ENCODE results near the gene TH. TPM values are rescaled to one million over a fixed set of nuclear protein-coding genes. Genes with fewer than 3 reads are reported as not detected.
A peak's percentile ranks its signal among the peaks of the same experiment; 100 is the strongest.

TH gene
- total RNA-seq, 2 donors from 2014 or later, result not detected

GRCh38 chr11:2138068-2138430 is 33.6 kb downstream of the TH start:
- DNase-seq (ENCODE audit: low spot score), result no peak
- H3K27me3 ChIP-seq, result peaks cover 9 to 25% of the 10 kb centered on the region in 2 donors

GRCh38 chr11:2137202-2138067 is 34.2 kb downstream of the TH start:
- Histone ChIP-seq H3K9me3 (no peaks in the 10 kb centered on the region), H3K36me3 (no peaks in the 10 kb centered on the region), H3K27me3 (peaks cover 8 to 19% of the 10 kb centered on the region in 2 donors), H3K27ac (peak overlapping the region in 1 of 2 donors; percentile 42), H3K4me3 (peak overlapping the region; percentile 22 to 50), H3K4me1 (peaks cover 0 to 28% of the 10 kb centered on the region in 2 donors)
- no peak for TF ChIP-seq CTCF (IDR thresholded peaks at IDR 0.05)
- peak; percentile 62 for DNase-seq (ENCODE audit: low spot score)

More at GRCh38 chr11:2138068-2138430, 33.6 kb downstream of the TH start:
- peak overlapping the region; percentile 23 to 46 for H3K27ac ChIP-seq
- no peaks in the 10 kb centered on the region for H3K9me3 ChIP-seq
- H3K4me3 ChIP-seq, result peak overlapping the region; percentile 29 to 50
- no peaks in the 10 kb centered on the region for H3K36me3 ChIP-seq
- no peak for TF ChIP-seq CTCF (IDR thresholded peaks at IDR 0.05)
- H3K4me1 ChIP-seq, result peaks cover 0 to 28% of the 10 kb centered on the region in 2 donors

GRCh38 chr11:2136952-2137201 is 34.7 kb downstream of the TH start:
- Histone ChIP-seq H3K27me3 (peaks cover 3 to 19% of the 10 kb centered on the region in 2 donors), H3K27ac (no peak overlapping the region), H3K4me1 (peaks cover 0 to 28% of the 10 kb centered on the region in 2 donors), H3K36me3 (no peaks in the 10 kb centered on the region), H3K4me3 (peak overlapping the region; percentile 7 to 50), H3K9me3 (no peaks in the 10 kb centered on the region)
- no peak for DNase-seq (ENCODE audit: low spot score)
- no peak for TF ChIP-seq CTCF (IDR thresholded peaks at IDR 0.05)

GRCh38 chr11:2136209-2136951 is 35.2 kb downstream of the TH start:
- no peak for TF ChIP-seq CTCF (IDR thresholded peaks at IDR 0.05)
- Histone ChIP-seq H3K36me3 (no peaks in the 10 kb centered on the region), H3K27me3 (peaks cover 0 to 19% of the 10 kb centered on the region in 2 donors), H3K4me3 (peak overlapping the region; percentile 7 to 50), H3K9me3 (no peaks in the 10 kb centered on the region), H3K27ac (no peak overlapping the region), H3K4me1 (peaks cover 0 to 28% of the 10 kb centered on the region in 2 donors)
- no peak for DNase-seq (ENCODE audit: low spot score)

- no peak overlapping the region for H3K27ac ChIP-seq
- DNase-seq (ENCODE audit: low spot score), result no peak
- peak overlapping the region in 1 of 2 donors; percentile 50 for H3K4me3 ChIP-seq
- peaks cover 0 to 28% of the 10 kb centered on the region in 2 donors for H3K4me1 ChIP-seq
- H3K9me3 ChIP-seq, result no peaks in the 10 kb centered on the region
- TF ChIP-seq CTCF (IDR thresholded peaks at IDR 0.05), result no peak
- no peaks in the 10 kb centered on the region for H3K36me3 ChIP-seq
- H3K27me3 ChIP-seq, result peaks cover 0 to 14% of the 10 kb centered on the region in 2 donors
Measured at GRCh38 chr11:2135648-2136201, 35.9 kb downstream of the TH start.

Data from right atrium auricular region (tissue), 2 donors.